BJ (cell line): Measurements from ENCODE around the gene IL17C. TPM values are rescaled to one million over a fixed set of nuclear protein-coding genes. Genes with fewer than 3 reads are reported as not detected.

ENCODE experiments used
- CTCF ChIA-PET: fragments of 350-600 bp; formaldehyde crosslinking; extraction: SDS; loops from one replicate; lab custom pipeline; 2021; ENCODE audit warnings: antibody characterized with exemption, inconsistent platforms; lab: Yijun Ruan, JAX
- POLR2A ChIA-PET: fragments of 300-600 bp; sonication (Branson Sonifier 250); formaldehyde crosslinking; extraction: SDS; loops from one replicate; lab custom pipeline; 2021; ENCODE audit warnings: antibody characterized with exemption; lab: Charles Lee
- DNase-seq: peaks from one replicate; pipeline ENCODE4 v3.0.0-alpha.2; 2011; ENCODE audit warnings: low read depth
- H3K27me3 ChIP-seq: 2 replicates; pipeline ENCODE4 v1.6.0; 2011; ENCODE audit warnings: low read length; ENCODE audit not compliant: control insufficient read depth, insufficient read depth
- H3K36me3 ChIP-seq: 2 replicates; pipeline ENCODE4 v1.5.1; 2011; ENCODE audit warnings: low read length; ENCODE audit not compliant: control insufficient read depth, insufficient read depth
- H3K4me3 ChIP-seq: 2 replicates; pipeline ENCODE4 v1.5.1; 2011; ENCODE audit warnings: low read depth, mild to moderate bottlenecking, control low read depth, low read length
- polyA plus RNA-seq: library from polyadenylated mRNA; depleted of rRNA; stranded (reverse); fragments of >200 nt; gene quantifications from 2 replicates; pipeline ENCODE4 v1.2.3, GENCODE V29; 2011
- TF ChIP-seq, protein P1 (sequence below): IDR thresholded peaks from 2 replicates; pipeline ENCODE4 v1.5.1; 2011; ENCODE audit warnings: low read depth, mild to moderate bottlenecking, control low read depth, inconsistent platforms, low read length, moderate library complexity; ENCODE audit not compliant: insufficient read depth

IL17C gene
- polyA plus RNA-seq, 1 experiment, result not detected

DNA sequence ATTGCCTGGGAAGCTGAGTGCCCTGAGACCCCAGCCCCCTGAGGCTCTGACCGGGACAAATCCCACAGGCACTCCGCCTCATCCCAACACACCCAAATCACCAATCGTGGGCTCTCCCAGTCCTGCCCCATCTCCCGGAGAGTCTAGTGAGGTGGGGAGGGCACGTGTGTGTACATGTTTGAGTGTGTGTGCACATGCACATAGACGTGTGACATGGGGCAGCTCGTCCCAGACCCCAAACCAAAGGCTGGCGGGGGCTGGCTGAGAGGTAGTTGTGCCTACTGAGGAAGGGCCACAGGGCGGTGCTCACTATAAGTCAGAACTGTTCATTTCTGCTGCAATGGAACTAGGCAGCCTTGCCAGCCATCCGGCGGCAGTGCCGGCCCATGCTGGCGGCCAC lies 39.3 kb downstream of the IL17C start:
- Histone ChIP-seq H3K4me3 (no peak overlapping the region), H3K27me3 (0 out of 2 replicates have a peak, but pooled peaks cover 2% of the 10 kb centered on the region), H3K36me3 (peaks cover 3% of the 10 kb centered on the region; the same call in 1 of the 2 replicates)
- POLR2A ChIA-PET, result no interaction called here
- CTCF ChIA-PET, result interaction anchor here (1.5 kb wide), 1 partner anchor 10 kb away, joined by 3 read pairs; no protein-coding TSS in a partner anchor
- no peak for DNase-seq
- TF ChIP-seq, protein P1, sequence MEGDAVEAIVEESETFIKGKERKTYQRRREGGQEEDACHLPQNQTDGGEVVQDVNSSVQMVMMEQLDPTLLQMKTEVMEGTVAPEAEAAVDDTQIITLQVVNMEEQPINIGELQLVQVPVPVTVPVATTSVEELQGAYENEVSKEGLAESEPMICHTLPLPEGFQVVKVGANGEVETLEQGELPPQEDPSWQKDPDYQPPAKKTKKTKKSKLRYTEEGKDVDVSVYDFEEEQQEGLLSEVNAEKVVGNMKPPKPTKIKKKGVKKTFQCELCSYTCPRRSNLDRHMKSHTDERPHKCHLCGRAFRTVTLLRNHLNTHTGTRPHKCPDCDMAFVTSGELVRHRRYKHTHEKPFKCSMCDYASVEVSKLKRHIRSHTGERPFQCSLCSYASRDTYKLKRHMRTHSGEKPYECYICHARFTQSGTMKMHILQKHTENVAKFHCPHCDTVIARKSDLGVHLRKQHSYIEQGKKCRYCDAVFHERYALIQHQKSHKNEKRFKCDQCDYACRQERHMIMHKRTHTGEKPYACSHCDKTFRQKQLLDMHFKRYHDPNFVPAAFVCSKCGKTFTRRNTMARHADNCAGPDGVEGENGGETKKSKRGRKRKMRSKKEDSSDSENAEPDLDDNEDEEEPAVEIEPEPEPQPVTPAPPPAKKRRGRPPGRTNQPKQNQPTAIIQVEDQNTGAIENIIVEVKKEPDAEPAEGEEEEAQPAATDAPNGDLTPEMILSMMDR, result no peak

DNA sequence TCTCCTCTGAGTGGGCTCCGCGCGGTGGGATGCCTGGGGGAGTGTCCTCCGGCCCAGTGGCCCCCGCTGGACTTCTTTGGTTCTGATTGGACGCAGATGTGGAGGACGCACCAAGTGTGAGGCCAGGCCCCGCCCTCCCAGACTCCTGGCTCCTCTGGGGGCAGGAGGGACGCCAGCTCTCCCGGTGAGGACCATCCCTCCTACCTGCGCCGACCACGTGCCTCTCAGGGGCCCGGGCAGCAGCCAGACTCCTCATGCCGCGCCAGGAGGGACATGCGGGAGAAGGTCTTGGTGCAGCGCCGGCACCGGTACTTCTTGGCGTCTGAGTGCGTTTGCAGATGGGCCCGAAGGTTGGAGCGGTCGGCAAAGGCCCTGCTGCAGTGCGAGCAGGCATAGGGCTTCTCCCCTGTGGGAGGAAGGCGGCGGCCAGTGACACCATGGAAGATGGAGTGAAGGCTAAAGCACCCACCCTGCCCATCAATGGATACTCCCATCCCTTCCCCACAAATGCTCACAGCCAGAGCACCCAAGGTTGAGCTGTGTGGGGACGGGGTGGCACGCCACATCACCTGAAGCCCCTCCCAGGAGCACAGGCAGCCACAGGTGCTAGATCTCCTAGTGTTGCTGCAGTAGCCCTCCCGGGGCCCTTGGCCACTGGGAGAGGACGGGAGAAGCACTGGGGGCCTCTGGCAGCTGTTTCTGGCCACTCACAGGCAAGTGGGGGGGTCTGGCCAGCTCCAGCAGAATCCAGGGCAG lies 40.0 kb downstream of the IL17C start:
- Histone ChIP-seq H3K27me3 (0 out of 2 replicates have a peak, but pooled peaks cover 2% of the 10 kb centered on the region), H3K36me3 (peaks cover 3% of the 10 kb centered on the region; the same call in 1 of the 2 replicates), H3K4me3 (no peak overlapping the region)
- TF ChIP-seq, protein P1, result no peak
- no peak for DNase-seq
- ChIA-PET POLR2A (no interaction called here), CTCF (interaction anchor here (1.5 kb wide), 1 partner anchor 9 kb away, joined by 3 read pairs; no protein-coding TSS in a partner anchor)

DNA sequence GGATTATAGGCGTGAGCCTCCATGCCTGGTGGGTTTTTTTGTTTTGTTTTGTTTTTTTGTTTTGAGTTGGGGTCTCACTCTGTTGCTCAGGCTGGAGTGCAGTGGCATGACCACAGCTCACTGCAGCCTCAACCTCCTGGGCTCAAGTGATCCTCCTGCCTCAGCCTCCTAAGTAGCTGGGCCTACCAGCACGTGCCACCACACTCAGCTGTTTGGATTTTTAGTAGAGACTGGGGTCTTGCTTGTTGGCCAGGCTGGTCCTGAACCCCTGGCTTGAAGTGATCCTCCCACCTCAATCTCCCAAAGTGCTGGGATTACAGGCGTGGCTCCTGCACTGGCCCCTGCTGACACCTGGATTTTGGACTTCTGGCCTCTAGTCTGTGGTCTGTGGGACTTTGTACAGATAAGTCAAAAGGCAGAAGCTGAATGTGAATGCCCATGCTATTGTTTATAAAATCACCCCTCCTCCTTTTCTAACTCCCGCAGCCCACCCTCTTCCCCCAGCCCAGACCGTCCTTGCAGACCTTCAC lies 42.2 kb downstream of the IL17C start:
- no peak overlapping the region for H3K4me3 ChIP-seq
- H3K27me3 ChIP-seq, result 0 out of 2 replicates have a peak, but pooled peaks cover 2% of the 10 kb centered on the region
- ChIA-PET POLR2A (no interaction called here), CTCF (no interaction called here)
- no peak for DNase-seq
- H3K36me3 ChIP-seq, result peaks cover 2% of the 10 kb centered on the region; the same call in 1 of the 2 replicates
- TF ChIP-seq, protein P1, result no peak

DNA sequence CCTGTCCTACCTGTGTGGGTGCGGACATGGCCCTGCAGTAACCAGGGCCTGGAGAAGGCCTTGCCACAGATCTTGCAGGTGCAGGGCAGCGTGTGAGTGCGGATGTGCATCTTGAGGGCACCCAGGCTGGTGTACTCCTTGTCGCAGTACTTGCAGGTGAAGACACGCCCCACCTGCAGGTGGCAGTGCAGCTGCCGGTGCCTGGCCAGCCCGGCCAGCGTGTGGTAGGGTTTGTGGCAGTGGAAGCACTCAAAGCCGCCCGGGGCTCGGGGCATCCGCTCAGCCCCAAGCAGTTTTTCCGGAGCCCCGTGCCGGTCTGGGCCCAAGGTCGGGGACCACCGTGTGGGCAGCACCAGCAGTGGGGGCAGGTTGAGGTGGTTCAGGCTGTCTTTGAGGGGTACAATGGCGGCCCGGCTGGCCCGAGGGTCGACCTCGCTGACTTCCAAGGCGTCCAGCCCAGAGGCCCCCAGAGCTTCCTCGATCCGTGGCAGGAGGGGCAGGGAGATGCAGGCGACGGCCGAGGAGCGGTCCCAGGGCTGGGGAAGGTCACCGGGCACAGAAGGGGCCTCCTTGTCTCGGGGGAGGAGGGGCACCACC lies 42.8 kb downstream of the IL17C start:
- TF ChIP-seq, protein P1, result peak; percentile 17; the same call in 1 of the 2 replicates

More for the DNA sequence above, 42.8 kb downstream of the IL17C start:
- no peak for DNase-seq
- ChIA-PET POLR2A (no interaction called here), CTCF (no interaction called here)
- H3K4me3 ChIP-seq, result no peak overlapping the region
- H3K36me3 ChIP-seq, result peaks cover 2% of the 10 kb centered on the region; the same call in 1 of the 2 replicates
- H3K27me3 ChIP-seq, result 0 out of 2 replicates have a peak, but pooled peaks cover 2% of the 10 kb centered on the region
